HEK293 (cell line): ENCODE data around the gene C6orf15.

Source experiments
- EGR2 ChIP-seq: fragments of 450-650 bp; formaldehyde crosslinking; IDR thresholded peaks from 2 replicates; pipeline ENCODE4 v1.5.1; 2016; ENCODE audit warnings: low read depth, missing biosample characterization, missing genetic modification characterization
- HOXC10 ChIP-seq: sonication (generic); formaldehyde crosslinking; IDR thresholded peaks from 2 replicates; pipeline ENCODE4 v1.8.1; 2023; ENCODE audit warnings: mild to moderate bottlenecking, missing genetic modification reagents
- HOXD13 ChIP-seq: sonication (generic); formaldehyde crosslinking; IDR thresholded peaks from 2 replicates; pipeline ENCODE4 v1.8.0; 2022; ENCODE audit warnings: missing genetic modification reagents, borderline replicate concordance
- KLF10 ChIP-seq: fragments of 450-650 bp; IDR thresholded peaks from 2 replicates; pipeline ENCODE4 v1.5.1; 2018; ENCODE audit warnings: missing biosample characterization, mild to moderate bottlenecking, missing genetic modification characterization
- MZF1 ChIP-seq: fragments of 450-650 bp; formaldehyde crosslinking; IDR thresholded peaks from 2 replicates; pipeline ENCODE4 v1.5.1; 2017; ENCODE audit warnings: missing biosample characterization, missing genetic modification characterization, borderline replicate concordance
- PATZ1 ChIP-seq: fragments of 450-650 bp; formaldehyde crosslinking; IDR thresholded peaks from 2 replicates; pipeline ENCODE4 v1.5.1; 2016; ENCODE audit warnings: missing biosample characterization, missing genetic modification characterization
- RBAK ChIP-seq: fragments of 450-650 bp; formaldehyde crosslinking; IDR thresholded peaks from 2 replicates; pipeline ENCODE4 v1.5.1; 2016; ENCODE audit warnings: missing biosample characterization, missing genetic modification characterization
- TRIM28 ChIP-seq: IDR thresholded peaks from 2 replicates; pipeline ENCODE4 v1.6.1; 2011; ENCODE audit warnings: low read length, control low read depth, borderline replicate concordance
- ZBTB26 ChIP-seq: fragments of 450-650 bp; formaldehyde crosslinking; optimal IDR thresholded peaks from 2 replicates; pipeline ENCODE3; 2016; ENCODE audit warnings: missing biosample characterization, mild to moderate bottlenecking, missing genetic modification characterization
- ZBTB7A ChIP-seq: fragments of 450-650 bp; formaldehyde crosslinking; IDR thresholded peaks from 2 replicates; pipeline ENCODE4 v1.5.1; 2016; ENCODE audit warnings: low read depth, missing biosample characterization, missing genetic modification characterization
- ZFP3 ChIP-seq: fragments of 450-650 bp; formaldehyde crosslinking; IDR thresholded peaks from 2 replicates; pipeline ENCODE4 v1.5.1; 2016; ENCODE audit warnings: low read depth, missing biosample characterization, missing genetic modification characterization
- ZFP69B ChIP-seq: fragments of 450-650 bp; formaldehyde crosslinking; IDR thresholded peaks from 2 replicates; pipeline ENCODE4 v1.5.1; 2016; ENCODE audit warnings: missing biosample characterization, missing genetic modification characterization
- ZNF133 ChIP-seq: fragments of 450-650 bp; formaldehyde crosslinking; IDR thresholded peaks from 2 replicates; pipeline ENCODE4 v1.5.1; 2016; ENCODE audit warnings: missing biosample characterization, missing genetic modification characterization
- ZNF239 ChIP-seq: fragments of 450-650 bp; formaldehyde crosslinking; IDR thresholded peaks from 2 replicates; pipeline ENCODE4 v1.5.1; 2016; ENCODE audit warnings: missing biosample characterization, missing genetic modification characterization
- ZNF248 ChIP-seq: fragments of 450-650 bp; formaldehyde crosslinking; IDR thresholded peaks from 2 replicates; pipeline ENCODE4 v1.5.1; 2017; ENCODE audit warnings: missing biosample characterization, missing genetic modification characterization
- ZNF311 ChIP-seq: fragments of 450-650 bp; formaldehyde crosslinking; IDR thresholded peaks from 2 replicates; pipeline ENCODE4 v1.5.1; 2017; ENCODE audit warnings: missing biosample characterization, missing genetic modification characterization, borderline replicate concordance
- ZNF404 ChIP-seq: fragments of 450-650 bp; formaldehyde crosslinking; IDR thresholded peaks from 2 replicates; pipeline ENCODE4 v1.5.1; 2017; ENCODE audit warnings: missing biosample characterization, missing genetic modification characterization
- ZNF433 ChIP-seq: fragments of 450-650 bp; formaldehyde crosslinking; IDR thresholded peaks from 2 replicates; pipeline ENCODE4 v1.5.1; 2016; ENCODE audit warnings: missing biosample characterization, missing genetic modification characterization, low read depth
- ZNF488 ChIP-seq: fragments of 450-650 bp; formaldehyde crosslinking; IDR thresholded peaks from 2 replicates; pipeline ENCODE4 v1.5.1; 2016; ENCODE audit warnings: missing biosample characterization, missing genetic modification characterization
- ZNF600 ChIP-seq: fragments of 450-650 bp; formaldehyde crosslinking; IDR thresholded peaks from 2 replicates; pipeline ENCODE4 v1.5.1; 2016; ENCODE audit warnings: missing biosample characterization, missing genetic modification characterization
- ZNF626 ChIP-seq: fragments of 450-650 bp; sonication (Bioruptor Pico); formaldehyde crosslinking; IDR thresholded peaks from 2 replicates; pipeline ENCODE4 v1.5.1; 2018; ENCODE audit warnings: missing biosample characterization, missing genetic modification characterization, inconsistent platforms
- ZNF76 ChIP-seq: fragments of 450-650 bp; formaldehyde crosslinking; IDR thresholded peaks from 2 replicates; pipeline ENCODE4; 2016; ENCODE audit warnings: low read depth, missing biosample characterization, missing genetic modification characterization, borderline replicate concordance
- ZNF792 ChIP-seq: fragments of 450-650 bp; formaldehyde crosslinking; IDR thresholded peaks from 2 replicates; pipeline ENCODE4 v1.5.1; 2016; ENCODE audit warnings: missing biosample characterization, missing genetic modification characterization
- ZNF830 ChIP-seq: fragments of 450-650 bp; IDR thresholded peaks from 2 replicates; pipeline ENCODE4 v1.5.0; 2018; ENCODE audit warnings: missing biosample characterization, missing genetic modification characterization, low read depth, mild to moderate bottlenecking, moderate library complexity
- ZNF837 ChIP-seq: fragments of 450-650 bp; formaldehyde crosslinking; IDR thresholded peaks from 2 replicates; pipeline ENCODE4 v1.5.1; 2016; ENCODE audit warnings: missing biosample characterization, missing genetic modification characterization
- ZSCAN16 ChIP-seq: fragments of 450-650 bp; formaldehyde crosslinking; IDR thresholded peaks from 2 replicates; pipeline ENCODE4 v1.5.1; 2016; ENCODE audit warnings: missing biosample characterization, missing genetic modification characterization
- ZSCAN30 ChIP-seq: fragments of 450-650 bp; IDR thresholded peaks from 2 replicates; pipeline ENCODE4 v1.5.1; 2018; ENCODE audit warnings: missing biosample characterization, mild to moderate bottlenecking, missing genetic modification characterization, moderate library complexity
- TF ChIP-seq, protein P1 (sequence below): fragments of 450-650 bp; formaldehyde crosslinking; IDR thresholded peaks from 2 replicates; pipeline ENCODE4 v1.5.1; 2017; ENCODE audit warnings: missing biosample characterization, missing genetic modification characterization
- TF ChIP-seq, protein P2 (sequence below): fragments of 450-650 bp; formaldehyde crosslinking; IDR thresholded peaks from 2 replicates; pipeline ENCODE4 v1.5.1; 2016; ENCODE audit warnings: missing biosample characterization, missing genetic modification characterization
- TF ChIP-seq, protein P3 (sequence below): fragments of 450-650 bp; formaldehyde crosslinking; IDR thresholded peaks from 2 replicates; pipeline ENCODE4 v1.5.1; 2016; ENCODE audit warnings: missing biosample characterization, missing genetic modification characterization
- TF ChIP-seq, protein P4 (sequence below): fragments of 450-650 bp; formaldehyde crosslinking; IDR thresholded peaks from 2 replicates; pipeline ENCODE4 v1.5.1; 2016; ENCODE audit warnings: missing biosample characterization, missing genetic modification characterization

The C6orf15 gene

DNA sequence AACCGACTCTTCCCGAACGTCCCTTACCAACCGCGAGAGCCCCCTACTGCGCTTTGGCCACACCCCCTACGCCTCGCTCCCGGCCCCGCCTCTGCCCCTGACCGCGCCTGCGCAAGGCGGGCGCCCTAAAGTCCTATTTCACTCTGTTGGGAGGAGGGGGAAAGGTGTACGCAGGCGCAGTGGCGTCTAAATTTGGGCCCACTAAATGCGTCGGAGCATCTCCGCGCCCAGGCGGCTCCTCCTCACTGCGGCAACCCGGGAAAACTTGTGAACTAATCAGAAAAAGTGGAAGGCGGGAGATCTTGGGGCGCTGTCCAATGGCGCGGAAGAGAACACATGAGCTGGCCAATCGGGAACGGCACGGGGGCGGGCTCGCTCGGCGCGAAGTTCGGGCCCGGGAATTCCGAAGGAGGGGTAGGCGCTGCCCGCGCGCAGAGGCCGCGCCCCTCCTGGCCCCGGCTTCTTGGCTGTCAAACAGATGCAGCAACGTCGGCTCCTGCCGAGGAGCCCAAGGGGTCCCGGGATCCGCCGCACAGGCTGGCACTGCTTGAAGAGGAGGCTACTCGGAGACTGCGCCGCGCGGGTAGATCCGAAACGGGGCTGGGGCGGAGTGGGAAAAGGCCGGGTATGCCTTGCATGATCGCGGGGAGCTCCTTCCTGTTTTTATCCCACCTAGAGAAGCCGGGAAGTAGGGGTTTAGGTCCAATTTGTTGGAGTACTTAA is 45.9 kb upstream of the C6orf15 start, which contains the start of gene TCF19 (continued):
- TF ChIP-seq, protein P1, sequence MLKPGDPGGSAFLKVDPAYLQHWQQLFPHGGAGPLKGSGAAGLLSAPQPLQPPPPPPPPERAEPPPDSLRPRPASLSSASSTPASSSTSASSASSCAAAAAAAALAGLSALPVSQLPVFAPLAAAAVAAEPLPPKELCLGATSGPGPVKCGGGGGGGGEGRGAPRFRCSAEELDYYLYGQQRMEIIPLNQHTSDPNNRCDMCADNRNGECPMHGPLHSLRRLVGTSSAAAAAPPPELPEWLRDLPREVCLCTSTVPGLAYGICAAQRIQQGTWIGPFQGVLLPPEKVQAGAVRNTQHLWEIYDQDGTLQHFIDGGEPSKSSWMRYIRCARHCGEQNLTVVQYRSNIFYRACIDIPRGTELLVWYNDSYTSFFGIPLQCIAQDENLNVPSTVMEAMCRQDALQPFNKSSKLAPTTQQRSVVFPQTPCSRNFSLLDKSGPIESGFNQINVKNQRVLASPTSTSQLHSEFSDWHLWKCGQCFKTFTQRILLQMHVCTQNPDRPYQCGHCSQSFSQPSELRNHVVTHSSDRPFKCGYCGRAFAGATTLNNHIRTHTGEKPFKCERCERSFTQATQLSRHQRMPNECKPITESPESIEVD (tag by site-specific recombination) = no peak
- no peak for TF ChIP-seq ZNF404 (tag by site-specific recombination)
- TF ChIP-seq ZNF600 = peak; percentile 72
- peak; percentile 87 for TF ChIP-seq KLF10 (tag by site-specific recombination)
- TF ChIP-seq ZBTB7A (tag by site-specific recombination) = peak; percentile 74; the same call in 1 of the 2 replicates
- no peak for TF ChIP-seq ZNF488 (tag by site-specific recombination)
- TF ChIP-seq, protein P2, sequence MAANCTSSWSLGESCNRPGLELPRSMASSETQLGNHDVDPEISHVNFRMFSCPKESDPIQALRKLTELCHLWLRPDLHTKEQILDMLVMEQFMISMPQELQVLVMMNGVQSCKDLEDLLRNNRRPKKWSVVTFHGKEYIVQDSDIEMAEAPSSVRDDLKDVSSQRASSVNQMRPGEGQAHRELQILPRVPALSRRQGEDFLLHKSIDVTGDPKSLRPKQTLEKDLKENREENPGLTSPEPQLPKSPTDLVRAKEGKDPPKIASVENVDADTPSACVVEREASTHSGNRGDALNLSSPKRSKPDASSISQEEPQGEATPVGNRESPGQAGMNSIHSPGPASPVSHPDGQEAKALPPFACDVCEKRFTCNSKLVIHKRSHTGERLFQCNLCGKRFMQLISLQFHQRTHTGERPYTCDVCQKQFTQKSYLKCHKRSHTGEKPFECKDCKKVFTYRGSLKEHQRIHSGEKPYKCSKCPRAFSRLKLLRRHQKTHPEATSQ (tag by site-specific recombination) = no peak
- TF ChIP-seq ZNF626 (tag by site-specific recombination) = no peak
- no peak for TF ChIP-seq ZNF837 (tag by site-specific recombination)
- peak; percentile 93 for TF ChIP-seq ZBTB26 (tag by site-specific recombination)
- TF ChIP-seq, protein P3, sequence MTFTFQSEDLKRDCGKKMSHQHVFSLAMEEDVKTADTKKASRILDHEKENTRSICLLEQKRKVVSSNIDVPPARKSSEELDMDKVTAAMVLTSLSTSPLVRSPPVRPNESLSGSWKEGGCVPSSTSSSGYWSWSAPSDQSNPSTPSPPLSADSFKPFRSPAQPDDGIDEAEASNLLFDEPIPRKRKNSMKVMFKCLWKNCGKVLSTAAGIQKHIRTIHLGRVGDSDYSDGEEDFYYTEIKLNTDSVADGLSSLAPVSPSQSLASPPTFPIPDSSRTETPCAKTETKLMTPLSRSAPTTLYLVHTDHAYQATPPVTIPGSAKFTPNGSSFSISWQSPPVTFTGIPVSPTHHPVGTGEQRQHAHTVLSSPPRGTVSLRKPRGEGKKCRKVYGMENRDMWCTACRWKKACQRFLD (tag by site-specific recombination) = no peak
- no peak for TF ChIP-seq ZNF133 (tag by site-specific recombination)
- TF ChIP-seq ZFP69B = peak; percentile 86; the same call in 1 of the 2 replicates
- no peak for TF ChIP-seq ZNF792
- no peak for TF ChIP-seq TRIM28
- no peak for TF ChIP-seq HOXD13
- TF ChIP-seq ZNF239 (tag by site-specific recombination) = no peak
- TF ChIP-seq ZFP3 = no peak
- TF ChIP-seq ZSCAN30 (tag by site-specific recombination) = 0 out of 2 replicates have a peak, but pooled peaks have one; percentile 35
- peak; percentile 94 for TF ChIP-seq EGR2 (tag by site-specific recombination)
- TF ChIP-seq ZNF830 = no peak
- TF ChIP-seq ZNF311 = no peak
- TF ChIP-seq, protein P4, sequence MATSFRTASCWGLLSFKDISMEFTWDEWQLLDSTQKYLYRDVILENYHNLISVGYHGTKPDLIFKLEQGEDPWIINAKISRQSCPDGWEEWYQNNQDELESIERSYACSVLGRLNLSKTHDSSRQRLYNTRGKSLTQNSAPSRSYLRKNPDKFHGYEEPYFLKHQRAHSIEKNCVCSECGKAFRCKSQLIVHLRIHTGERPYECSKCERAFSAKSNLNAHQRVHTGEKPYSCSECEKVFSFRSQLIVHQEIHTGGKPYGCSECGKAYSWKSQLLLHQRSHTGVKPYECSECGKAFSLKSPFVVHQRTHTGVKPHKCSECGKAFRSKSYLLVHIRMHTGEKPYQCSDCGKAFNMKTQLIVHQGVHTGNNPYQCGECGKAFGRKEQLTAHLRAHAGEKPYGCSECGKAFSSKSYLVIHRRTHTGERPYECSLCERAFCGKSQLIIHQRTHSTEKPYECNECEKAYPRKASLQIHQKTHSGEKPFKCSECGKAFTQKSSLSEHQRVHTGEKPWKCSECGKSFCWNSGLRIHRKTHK (tag by site-specific recombination) = no peak
- no peak for TF ChIP-seq ZSCAN16 (tag by site-specific recombination)
- no peak for TF ChIP-seq ZNF248 (tag by site-specific recombination)
- TF ChIP-seq HOXC10 = peak; percentile 88; the same call in 1 of the 2 replicates
- TF ChIP-seq ZNF76 (tag by site-specific recombination) = no peak; the same call in 1 of the 2 replicates
- no peak for TF ChIP-seq ZNF433 (tag by site-specific recombination)
- no peak for TF ChIP-seq RBAK (tag by site-specific recombination)
- peak; percentile 79 for TF ChIP-seq PATZ1 (tag by site-specific recombination)
- TF ChIP-seq MZF1 (tag by site-specific recombination) = no peak
